GM19239 (cell line): ENCODE data around the gene GNPTG.

Source experiments
- DNase-seq: peaks from one replicate; pipeline ENCODE4 v3.0.0; 2011; ENCODE audit warnings: low spot score; ENCODE audit not compliant: insufficient read length
- FAIRE-seq: peaks from 2 replicates; lab custom pipeline; 2011; peaks lifted over from hg19 to GRCh38; lab: Jason Lieb, UNC

GNPTG gene

DNA sequence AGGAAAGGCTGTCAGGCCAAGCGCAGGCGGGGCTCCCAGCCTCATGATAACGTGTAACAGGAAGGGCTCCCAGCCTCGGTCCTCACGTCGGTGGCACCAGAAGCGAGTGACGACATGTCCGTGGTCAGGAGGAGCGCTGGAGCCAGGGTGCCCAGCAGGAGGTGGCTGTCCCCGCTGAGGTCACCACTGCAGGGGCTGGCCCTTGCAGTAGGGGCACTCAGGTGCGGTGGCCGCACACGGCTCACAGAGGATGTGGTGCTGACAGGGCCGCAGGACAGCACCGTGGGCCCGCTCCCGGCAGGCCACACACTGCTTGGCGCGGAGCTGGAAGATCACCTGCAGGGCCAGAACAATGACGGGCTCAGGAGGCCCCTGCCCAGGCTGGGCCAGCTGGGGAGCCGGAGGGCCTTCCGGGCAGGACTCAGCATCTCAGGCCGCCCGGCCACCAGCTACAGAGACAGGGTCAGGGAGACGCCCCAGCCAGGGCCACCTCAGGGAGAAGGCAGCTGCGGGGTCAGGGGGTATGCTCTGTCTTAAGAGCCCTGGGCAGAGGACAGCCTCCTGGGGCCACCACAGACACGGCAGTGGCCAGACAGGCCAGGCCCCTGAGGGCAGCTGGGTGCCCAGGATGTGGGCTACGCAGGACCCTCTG, 14.5 kb downstream of the GNPTG start:
- FAIRE-seq (no peak), DNase-seq (no peak)

DNA sequence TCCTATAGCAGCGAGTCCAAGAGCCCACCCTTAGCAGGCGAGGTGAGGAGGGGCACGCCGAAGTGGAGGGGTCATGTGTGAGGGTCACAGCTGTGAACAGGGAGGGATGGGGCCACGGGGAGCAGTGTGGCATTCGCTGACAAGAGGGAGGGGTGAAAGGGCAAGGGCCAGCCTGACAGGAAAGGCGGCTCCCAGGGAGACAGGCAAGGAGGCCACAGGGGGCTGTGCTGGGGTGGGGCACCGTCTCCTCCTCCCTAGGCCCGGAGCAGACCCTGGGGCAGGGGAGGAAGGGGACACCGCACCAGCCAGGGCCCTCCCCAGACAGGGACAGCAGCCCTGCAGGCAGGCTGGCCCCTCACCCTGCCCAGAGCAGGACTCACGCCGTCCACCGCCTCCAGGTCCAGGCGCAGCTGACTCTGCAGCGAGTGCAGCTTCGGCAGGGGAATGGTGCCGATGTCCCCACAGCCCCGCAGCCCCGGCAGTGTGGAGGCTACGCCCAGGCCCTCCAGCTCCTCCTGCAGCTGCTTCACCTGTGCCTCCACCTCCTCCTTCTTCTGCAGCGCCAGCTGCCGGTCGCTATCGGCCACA, 15.1 kb downstream of the GNPTG start:
- no peak for DNase-seq
- FAIRE-seq, result no peak

DNA sequence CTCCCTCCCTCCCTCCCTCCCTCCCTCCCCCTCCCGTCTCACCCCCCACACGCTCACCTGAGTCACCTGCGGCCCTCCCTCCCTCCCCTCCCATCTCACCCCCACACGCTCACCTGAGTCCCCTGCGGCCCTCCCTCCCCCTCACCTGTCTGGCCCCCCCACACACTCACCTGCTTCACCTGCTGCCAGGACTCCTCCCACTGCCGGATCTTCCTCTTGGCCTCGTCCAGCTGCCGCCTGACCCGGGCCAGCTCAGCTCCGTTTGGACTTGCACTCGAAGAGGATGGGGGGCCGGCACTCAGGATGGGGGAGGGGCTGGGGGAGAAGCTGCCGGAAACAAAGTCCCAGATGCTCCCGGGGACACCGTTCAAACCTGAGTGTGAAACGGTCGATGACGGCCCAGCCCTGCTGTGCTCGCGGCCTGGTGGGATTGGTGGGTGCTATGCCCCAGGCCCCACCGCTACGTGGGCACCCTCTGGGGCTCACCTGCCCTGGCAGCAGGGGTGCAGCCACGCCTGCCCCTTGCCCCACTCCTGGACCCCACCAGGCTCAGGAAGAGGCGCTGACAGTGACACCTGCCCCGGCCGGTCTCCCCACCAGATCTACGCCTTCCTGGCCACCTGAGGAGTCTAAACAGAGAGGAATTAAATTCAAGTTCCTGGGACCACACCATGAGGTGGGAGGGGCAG, 15.9 kb downstream of the GNPTG start:
- FAIRE-seq (no peak), DNase-seq (no peak)

DNA sequence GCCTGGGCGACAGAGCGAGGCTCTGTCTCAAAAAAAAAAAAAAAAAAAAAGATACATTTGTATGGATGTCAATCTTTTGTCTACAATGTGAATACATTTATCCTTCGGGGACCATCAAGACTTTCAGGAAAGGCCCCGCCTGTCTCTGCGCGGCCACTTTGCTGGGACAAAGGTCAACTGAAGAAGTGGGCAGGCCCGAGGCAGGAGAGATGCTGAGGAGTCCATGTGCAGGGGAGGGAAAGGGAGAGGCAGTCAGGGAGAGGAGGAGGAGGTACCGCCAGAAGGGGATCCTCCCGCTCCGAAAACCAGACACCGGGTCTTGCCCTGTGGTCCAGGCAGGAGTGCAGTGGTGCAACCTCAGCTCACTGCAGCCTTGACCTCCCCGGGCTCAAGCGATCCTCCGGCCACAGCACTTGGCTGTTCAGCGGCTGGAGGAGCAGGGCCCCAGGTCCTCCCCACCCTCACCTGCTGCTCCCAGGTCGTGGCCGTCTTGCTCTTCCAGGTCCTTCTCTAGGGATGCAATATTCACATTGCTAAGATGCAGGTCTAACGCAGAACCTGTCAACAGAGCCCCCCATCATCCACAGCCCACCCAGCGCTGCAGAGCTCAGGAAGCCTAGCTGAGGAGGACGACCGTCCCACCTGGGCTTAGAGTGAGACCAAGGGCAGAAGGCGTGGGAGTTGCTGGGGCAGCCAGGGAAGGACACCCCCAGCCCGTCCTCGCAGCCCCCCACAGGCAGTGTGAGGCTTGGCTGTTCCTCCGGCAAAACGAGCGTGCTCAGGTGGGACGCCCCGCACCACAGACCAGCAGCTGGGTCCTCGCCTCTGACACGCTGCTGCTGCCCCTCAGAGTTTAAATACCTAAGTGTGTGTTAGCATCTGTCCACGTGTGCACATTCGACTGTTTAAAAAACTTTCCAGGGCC, 19.6 kb downstream of the GNPTG start:
- no peak for FAIRE-seq
- no peak for DNase-seq

DNA sequence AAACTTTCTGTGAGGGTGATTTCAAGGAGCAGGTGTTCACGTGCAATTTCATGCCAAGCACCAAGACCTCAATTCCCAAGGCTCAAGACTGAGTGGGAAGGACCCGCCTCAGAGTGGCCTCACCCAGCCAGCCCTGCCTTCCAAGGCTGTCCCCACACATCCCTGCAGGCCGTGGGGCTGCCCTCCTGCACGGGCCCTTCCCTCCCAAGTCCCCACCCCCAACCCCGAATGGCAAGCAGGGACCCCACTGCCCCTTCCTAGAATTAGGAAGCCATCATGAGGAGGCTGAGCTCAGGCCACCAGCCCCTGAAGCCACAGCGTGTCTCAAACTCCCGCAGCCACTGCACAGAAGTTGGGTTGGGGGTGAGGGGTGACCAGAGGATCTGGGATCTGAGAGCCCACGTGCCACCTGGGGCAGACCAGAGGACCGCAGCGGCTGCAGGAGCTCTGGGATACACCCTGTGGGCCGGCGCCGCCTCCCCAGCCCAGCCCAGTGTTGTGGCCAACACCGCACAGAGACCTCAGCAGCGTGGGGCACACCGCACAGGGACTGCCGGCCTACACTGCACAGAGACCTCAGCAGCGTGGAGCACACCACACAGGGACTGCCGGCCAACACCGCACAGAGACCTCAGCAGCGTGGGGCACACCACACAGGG, 20.7 kb downstream of the GNPTG start:
- DNase-seq (no peak), FAIRE-seq (no peak)

DNA sequence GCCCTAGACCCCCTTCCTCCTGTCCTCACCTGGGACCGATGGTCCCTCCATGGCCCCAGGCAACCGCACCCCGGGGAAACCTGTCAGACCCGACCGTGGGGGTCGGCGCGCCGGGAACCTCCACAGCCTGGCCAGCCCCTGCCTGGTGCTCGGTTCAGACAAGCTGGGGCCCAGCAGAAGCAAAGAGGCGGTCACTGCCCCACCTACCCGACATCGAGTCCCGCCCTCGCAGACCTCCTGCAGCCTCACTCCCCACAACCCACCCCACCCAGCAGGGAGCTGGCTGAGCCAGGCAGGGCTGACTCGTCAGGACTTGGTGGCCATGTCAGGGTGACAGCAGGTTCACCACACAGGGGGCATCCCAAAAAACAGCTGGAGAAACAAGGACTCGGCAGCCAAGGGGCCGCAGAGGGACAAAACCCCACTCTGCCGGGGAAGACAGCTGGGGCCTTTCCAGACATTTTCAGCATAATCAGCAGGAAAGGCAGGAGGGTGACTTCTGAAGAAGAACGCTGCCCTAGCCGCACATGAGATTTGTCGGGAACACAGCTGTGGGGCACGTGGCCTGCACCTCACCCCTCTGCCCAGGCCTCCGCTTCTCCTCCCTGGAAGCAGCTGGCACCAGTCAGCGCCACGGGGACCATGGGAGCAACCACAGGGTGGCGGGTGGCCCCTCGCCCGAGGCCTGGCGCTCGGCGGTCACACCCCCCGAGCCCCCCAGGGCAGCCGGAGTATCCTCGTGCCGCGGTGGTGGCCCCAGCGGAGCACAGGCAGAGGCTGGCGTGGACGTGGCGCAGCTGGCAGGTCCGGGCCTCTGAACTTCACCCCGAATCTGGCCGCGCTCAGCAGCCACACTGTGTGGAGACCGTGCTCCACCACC, 22.9 kb downstream of the GNPTG start:
- FAIRE-seq, result no peak
- DNase-seq, result no peak

DNA sequence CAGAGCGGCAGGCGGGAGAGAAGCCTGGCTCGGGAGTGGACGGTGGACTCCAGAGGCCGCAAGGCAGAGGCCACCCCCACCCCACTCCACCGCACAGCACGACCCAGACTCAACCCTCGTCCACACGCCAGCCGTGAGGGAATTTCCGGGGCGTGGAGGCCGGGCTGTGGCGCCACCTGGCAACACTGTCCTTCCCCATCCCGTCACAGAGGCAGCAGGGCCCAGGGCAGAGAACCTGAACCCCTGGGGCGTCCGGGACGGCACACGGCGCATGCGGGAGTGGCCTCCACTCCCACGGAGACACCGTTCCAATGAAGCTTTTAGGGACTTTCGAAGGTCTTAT, 23.5 kb downstream of the GNPTG start:
- FAIRE-seq (no peak), DNase-seq (no peak)

DNA sequence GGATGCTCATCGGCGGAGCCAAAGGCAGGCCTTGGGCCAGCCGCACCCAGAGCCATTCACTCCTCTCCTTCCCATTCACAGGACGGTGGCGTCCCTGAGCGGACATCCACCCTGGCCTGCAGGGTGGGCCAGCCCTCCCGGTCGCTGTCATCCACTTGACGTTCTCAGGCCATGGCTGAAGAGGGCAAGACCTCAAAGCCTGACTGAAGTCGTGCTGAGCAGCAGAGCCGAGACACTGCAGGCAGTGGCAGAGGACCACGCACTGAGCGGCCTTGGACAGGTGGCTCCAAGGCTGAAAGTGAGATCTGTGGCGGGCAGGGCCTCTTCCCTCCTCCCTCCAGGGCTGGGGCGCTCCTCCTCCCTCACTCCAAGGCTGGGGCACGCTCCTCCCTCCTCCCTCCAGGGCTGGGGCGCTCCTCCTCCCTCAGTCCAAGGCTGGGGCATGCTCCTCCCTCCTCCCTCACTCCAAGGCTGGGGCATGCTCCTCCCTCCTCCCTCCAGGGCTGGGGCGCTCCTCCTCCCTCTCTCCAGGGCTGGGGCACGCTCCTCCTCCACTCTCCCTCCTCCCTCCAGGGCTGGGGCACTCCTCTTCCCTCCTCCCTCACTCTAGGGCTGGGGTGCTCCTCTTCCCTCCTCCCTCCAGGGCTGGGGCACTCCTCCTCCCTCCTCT, 24.1 kb downstream of the GNPTG start:
- FAIRE-seq, result no peak

DNA sequence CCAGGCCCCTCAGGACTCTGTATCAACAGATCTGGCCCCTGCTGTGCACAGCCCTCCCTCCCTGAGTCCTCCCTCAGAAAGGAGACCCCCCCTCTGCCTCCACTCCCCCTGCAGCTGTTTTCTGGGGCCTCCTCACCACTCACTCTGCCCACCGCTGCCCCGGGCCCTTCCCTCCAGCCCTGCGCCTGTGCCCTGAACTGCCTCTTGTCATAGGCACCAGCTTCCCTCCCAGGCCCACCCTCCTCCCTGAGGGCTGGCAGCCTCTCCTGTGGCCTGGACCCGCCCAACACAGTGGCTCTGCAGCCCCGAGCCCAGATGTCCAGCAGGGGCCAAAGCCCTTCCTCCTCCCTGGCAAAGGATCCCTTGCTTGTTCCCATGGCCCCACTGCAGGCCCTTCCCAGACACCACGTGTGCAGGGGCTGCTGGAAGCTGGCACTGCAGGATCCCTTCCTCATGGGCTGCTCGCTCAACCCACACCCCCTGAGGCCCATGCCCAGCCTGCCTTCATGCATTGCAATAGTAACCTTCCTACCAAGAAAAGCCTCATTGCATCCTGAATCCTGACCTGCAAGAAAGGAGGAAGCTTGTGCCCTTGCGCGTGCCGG, 25.8 kb downstream of the GNPTG start:
- DNase-seq (no peak), FAIRE-seq (no peak)

More for the DNA sequence above, 24.1 kb downstream of the GNPTG start:
- DNase-seq, result no peak

DNA sequence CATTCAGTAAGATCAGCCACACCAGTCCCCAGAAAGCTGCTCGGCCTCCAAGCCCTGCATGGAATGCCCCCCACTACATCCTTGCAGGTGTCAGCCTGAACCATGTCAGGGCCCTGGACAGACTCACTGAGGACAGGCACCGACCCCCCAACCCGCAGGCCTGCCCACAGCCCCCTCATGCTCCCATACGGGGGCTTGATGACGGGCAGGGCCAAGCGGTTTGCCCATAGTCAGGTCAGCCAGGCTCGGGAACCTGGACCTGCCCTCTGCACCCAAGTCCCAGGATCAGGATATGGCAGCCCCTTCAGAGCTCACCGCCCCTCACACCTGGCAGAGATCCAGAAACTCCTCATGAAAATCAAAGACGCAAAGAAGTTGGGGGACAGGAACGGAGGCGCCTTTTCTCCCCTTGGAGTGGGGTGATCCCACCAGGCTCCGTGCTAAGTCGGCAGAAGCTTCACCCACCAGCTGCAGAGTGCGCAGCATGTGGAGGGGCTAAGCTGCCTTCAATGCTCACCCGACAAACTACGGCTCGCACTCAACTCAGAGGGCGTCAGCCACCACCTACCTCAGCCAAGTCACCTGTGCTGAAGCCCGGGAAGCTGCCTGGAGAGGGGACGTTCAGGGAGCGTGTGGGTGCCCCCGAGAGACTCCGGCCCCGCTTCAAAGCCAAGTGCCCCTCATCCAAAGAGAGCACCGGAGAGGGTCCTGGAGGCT, 26.5 kb downstream of the GNPTG start:
- DNase-seq, result no peak
- FAIRE-seq, result no peak

DNA sequence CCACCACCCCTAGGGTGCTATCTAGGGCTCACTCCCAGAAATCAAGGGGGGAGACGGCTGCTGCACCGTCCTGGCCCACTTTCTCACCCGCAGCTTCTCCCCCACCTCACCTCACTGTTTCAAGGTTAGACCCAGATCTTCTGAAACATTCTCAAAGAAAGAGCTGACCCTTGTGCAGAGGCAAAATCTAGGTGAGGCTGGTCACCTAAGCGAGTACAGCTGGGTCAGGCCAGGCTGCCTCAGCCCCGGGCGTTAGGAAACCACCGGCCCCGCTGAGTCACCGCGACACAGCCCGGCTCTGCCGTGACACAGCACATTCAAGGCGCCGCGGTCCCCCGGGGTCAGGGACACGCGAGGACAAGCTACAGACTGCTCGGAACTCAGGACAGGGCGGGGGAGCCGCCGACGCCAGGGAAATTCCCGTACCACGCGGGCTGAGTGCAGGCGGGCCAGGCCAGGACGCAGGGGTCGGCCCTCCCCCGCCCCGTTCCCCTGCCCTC, 27.1 kb downstream of the GNPTG start:
- peak; percentile 69 for FAIRE-seq
- DNase-seq, result peak; percentile 62

DNA sequence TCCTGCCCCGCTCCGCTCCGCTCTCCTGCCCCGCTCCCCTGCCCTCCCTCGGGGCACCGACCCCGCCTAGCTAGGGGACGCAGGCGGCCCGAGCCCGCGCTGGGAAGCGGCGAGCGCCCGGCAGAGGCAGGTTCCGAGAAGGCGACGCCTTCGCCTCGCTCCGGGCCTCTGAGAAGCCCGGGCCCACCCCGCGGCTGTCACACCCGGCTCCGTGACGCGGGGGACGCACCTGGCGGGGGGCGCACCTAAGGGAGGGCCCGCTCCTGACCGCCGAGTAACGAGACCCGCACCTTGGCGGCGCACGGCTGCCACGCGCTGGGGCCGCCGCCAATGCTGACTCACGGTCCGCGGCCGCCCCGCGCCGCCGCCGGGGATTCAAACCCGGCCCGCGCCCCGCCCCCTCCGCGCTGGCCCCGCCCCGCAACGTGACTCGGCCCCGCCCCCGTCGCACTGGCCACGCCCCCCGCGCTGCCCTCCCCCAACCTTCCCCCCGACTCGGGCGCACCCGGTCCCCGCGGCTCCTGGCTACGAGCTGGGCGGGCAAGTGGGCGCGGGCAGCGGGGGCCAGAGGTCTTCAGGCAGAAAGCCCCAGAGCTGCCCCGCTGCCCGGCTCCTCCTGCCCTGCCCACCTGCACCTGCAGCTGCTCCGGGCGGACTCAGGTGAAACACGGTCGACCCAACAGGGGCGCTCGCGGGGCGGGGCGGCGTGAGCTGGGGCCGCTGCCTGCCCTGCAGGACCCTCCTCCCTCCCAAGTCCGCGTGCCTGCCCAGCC, 27.8 kb downstream of the GNPTG start:
- FAIRE-seq (no peak), DNase-seq (peak; percentile 86)

DNA sequence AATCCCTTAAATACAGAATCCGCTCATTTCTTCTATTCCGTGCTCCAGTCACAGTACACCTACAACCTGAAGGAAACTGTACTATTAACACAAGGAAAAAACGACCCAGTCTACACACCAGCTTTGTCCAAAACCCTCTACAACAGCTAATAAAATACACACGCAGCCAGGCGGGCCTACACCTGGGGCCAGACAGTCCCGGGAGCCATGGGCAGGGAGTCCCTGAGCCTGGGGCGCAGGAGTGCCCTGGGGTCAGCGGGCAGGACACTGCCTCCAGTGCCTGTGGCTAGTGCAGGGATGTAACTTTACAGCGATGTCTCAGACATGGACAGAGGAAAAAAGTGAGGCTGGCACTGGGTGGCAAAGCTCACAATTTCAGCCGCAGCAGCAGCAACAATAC, 28.5 kb downstream of the GNPTG start:
- FAIRE-seq, result no peak
- no peak for DNase-seq

DNA sequence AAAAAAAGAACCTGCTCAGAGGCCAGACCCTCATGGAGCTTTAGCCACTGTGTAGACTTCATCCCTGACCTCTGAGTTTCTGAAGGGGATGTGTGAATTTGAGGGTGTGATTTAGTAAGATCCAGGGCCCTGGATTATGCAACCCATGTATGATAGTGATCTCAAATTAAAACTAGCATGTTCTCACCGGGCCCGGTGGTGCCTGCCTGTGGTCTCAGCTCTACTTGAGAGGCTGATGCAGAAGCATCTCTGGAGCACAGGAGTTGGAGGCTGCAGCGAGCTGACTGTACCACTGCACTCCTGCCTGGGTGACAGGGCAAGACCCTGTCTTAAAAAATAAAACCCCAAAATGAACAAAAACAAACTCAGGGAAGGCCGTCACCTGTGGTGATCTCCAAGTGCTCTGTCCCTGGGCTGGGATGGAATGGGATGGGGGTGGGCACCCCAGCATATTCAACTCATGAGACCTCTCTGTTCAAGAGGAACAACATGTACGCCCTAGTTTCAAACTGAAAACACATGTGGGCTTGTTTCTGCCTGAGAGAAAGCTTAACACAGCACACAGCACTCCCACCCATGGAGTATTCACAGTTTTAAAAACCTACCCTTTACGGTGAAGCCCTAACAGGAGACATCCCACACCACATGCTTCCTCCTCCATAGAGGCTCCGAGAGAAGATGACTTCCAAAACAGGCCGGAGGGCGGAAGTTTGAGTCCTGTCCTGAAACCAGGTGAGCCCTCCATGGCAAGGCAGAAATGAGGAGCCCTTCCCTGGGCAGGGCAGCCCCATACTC, 30.1 kb downstream of the GNPTG start:
- no peak for FAIRE-seq
- DNase-seq, result no peak

DNA sequence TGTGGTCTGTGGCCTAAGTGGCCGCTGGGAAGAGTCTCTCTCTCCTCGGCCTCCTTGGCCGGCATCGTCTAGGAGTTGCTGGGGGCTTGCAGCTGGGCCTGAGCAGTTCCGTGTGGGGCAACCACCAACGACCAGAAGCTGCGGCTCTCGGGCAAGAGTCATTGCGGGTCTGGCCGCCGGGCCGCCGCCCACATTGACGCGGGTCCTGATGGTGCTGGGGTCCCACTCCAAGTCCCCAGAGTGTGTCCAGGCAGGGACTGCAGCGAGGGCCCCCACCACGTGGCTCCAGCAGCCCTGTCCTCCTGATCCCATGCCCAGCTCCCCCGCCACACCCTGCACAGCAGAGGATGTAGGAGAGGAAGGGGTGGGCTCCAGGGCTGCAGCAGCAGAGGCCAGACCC, 31.8 kb downstream of the GNPTG start:
- FAIRE-seq, result no peak
- DNase-seq, result no peak

DNA sequence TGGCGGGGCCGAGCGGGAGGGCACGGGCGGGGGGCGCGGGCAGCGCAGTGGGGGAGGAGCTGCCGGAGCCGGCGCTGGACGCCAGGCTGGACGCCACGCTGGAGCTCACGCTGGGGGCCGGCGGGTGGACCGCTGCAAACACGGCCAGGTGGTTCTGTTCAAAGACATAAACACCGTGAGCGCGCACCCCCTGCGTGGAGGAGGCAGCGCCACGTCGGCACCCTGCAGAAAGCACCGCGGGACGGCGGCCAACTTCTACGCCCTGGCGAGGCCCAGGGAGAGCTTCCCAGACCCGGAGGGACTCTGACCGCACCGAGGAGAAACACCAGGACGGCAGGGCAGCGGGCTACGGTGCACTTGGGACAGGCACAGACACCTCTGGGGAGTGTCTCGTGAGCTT, 33.5 kb downstream of the GNPTG start:
- no peak for FAIRE-seq
- DNase-seq, result no peak
